Stomach (tissue), 4 donors: Measurements from ENCODE around the gene CELSR1.

Source experiments
- CTCF ChIP-seq, 7 experiments: fragments of 450-650 bp in 4 of 7; fragments of 200-600 bp in 3 of 7; sonication (generic) in 3 of 7; IDR thresholded peaks; one replicate each; pipeline ENCODE4 v1.5.1; 2016 to 2019; ENCODE audit warnings: antibody characterized with exemption in 7 of 7, control low read depth in 2 of 7, mild to moderate bottlenecking in 1 of 7
- EP300 ChIP-seq: sonication (generic); formaldehyde crosslinking; IDR thresholded peaks from one replicate; pipeline ENCODE4 v1.6.1; 2017; ENCODE audit warnings: antibody characterized with exemption
- POLR2A ChIP-seq, 4 donors: fragments of 450-650 bp; IDR thresholded peaks; one replicate each; pipeline ENCODE4 v1.6.1; 2016; ENCODE audit warnings: antibody characterized with exemption in 4 of 4, control low read depth in 2 of 4, mild to moderate bottlenecking in 1 of 4, moderate library complexity in 1 of 4
- POLR2AphosphoS5 ChIP-seq, 3 donors: sonication (generic); formaldehyde crosslinking; IDR thresholded peaks; one replicate each; pipeline ENCODE4 v1.6.1; 2016; ENCODE audit warnings: antibody characterized with exemption in 3 of 3

- TF ChIP-seq CTCF (IDR thresholded peaks at IDR 0.05) (no peak), POLR2A (IDR thresholded peaks at IDR 0.05) (no peak), EP300 (no peak), POLR2AphosphoS5 (IDR thresholded peaks at IDR 0.05) (no peak)
Observed at GRCh38 chr22:46360891-46361290, 176.5 kb downstream of the CELSR1 start.
